IMR-90 (cell line): ENCODE results near the gene NPAS3. TPM values are rescaled to one million over a fixed set of nuclear protein-coding genes. Genes with fewer than 3 reads are reported as not detected.

Experiments
- ATAC-seq: fragments of 200-7000 bp; cut with Tn5 transposase; 2 replicates; pipeline ENCODE4 v1.9.1; 2020; ENCODE audit warnings: low read depth, mild to moderate bottlenecking, moderate library complexity
- BruUV-seq: library from RNA; stranded (reverse); fragments of 400-500 nt; replicated peaks from 2 replicates; lab custom pipeline; 2021; lab: Mats Ljungman, UMichigan
- CTCF ChIA-PET: fragments of 300-600 bp; formaldehyde crosslinking; extraction: SDS; loops from one replicate; lab custom pipeline; 2021; ENCODE audit warnings: antibody characterized with exemption; lab: Yijun Ruan, JAX
- POLR2A ChIA-PET: fragments of 300-600 bp; sonication (Branson Sonifier 250); formaldehyde crosslinking; loops from one replicate; lab custom pipeline; 2022; ENCODE audit warnings: antibody characterized with exemption; ENCODE audit not compliant: unreplicated experiment; lab: Charles Lee
- DNase-seq: peaks from one replicate; pipeline ENCODE4 v3.0.0; 2013
- H2AFZ ChIP-seq: replicated peaks from 2 replicates; pipeline ENCODE3; 2013; ENCODE audit warnings: low read length, mild to moderate bottlenecking; ENCODE audit not compliant: poor library complexity
- H2AK5ac ChIP-seq: 2 replicates; pipeline ENCODE4 v1.6.1; 2013; ENCODE audit warnings: low read depth, low read length, inconsistent platforms
- H2AK9ac ChIP-seq: replicated peaks from 2 replicates; pipeline ENCODE3; 2013; ENCODE audit warnings: mild to moderate bottlenecking, low read depth, low read length, moderate library complexity; ENCODE audit not compliant: poor library complexity
- H2BK120ac ChIP-seq: 2 replicates; pipeline ENCODE4 v1.6.1; 2013; ENCODE audit warnings: low read depth, low read length, inconsistent platforms
- H2BK15ac ChIP-seq: 3 replicates; pipeline ENCODE4 v1.6.1; 2013; ENCODE audit warnings: low read depth, low read length, inconsistent platforms
- H2BK20ac ChIP-seq: 2 replicates; pipeline ENCODE4 v1.6.1; 2013; ENCODE audit warnings: low read depth, mild to moderate bottlenecking, inconsistent platforms, low read length, moderate library complexity
- H2BK5ac ChIP-seq: 2 replicates; pipeline ENCODE4 v1.6.1; 2013; ENCODE audit warnings: mild to moderate bottlenecking, low read depth, low read length, inconsistent platforms; ENCODE audit not compliant: poor library complexity, severe bottlenecking
- H3K14ac ChIP-seq: replicated peaks from 2 replicates; pipeline ENCODE4 v1.6.1; 2013; ENCODE audit warnings: low read depth, low read length, inconsistent platforms
- H3K18ac ChIP-seq: 2 replicates; pipeline ENCODE4 v1.6.1; 2013; ENCODE audit warnings: low read depth, low read length, control low read depth
- H3K23ac ChIP-seq: 2 replicates; pipeline ENCODE4 v1.6.1; 2013; ENCODE audit warnings: low read depth, low read length, inconsistent platforms
- H3K27ac ChIP-seq: 2 replicates; pipeline ENCODE4 v1.5.1; 2013; ENCODE audit warnings: mild to moderate bottlenecking, control low read depth, low read length; ENCODE audit not compliant: insufficient read depth
- H3K27me3 ChIP-seq: 2 replicates; pipeline ENCODE4 v1.6.1; 2013; ENCODE audit warnings: low read length; ENCODE audit not compliant: control insufficient read depth, insufficient read depth
- H3K36me3 ChIP-seq: 2 replicates; pipeline ENCODE4 v1.6.1; 2013; ENCODE audit warnings: low read length, mixed read lengths; ENCODE audit not compliant: control insufficient read depth, insufficient read depth
- H3K4ac ChIP-seq: 2 replicates; pipeline ENCODE4 v1.6.1; 2013; ENCODE audit warnings: low read depth, low read length, inconsistent platforms
- H3K4me1 ChIP-seq: 2 replicates; pipeline ENCODE4 v1.6.1; 2013; ENCODE audit warnings: low read length, mixed read lengths; ENCODE audit not compliant: control insufficient read depth, insufficient read depth
- H3K4me2 ChIP-seq: 2 replicates; pipeline ENCODE4 v1.6.1; 2013; ENCODE audit warnings: low read depth, mild to moderate bottlenecking, control low read depth, low read length, moderate library complexity
- H3K4me3 ChIP-seq: 2 replicates; pipeline ENCODE4 v1.5.1; 2013; ENCODE audit warnings: low read depth, mild to moderate bottlenecking, control low read depth, low read length, moderate library complexity; ENCODE audit not compliant: insufficient read depth
- H3K56ac ChIP-seq: 2 replicates; pipeline ENCODE4 v1.6.1; 2013; ENCODE audit warnings: low read length, inconsistent platforms; ENCODE audit not compliant: insufficient read depth; ENCODE audit errors: extremely low read depth
- H3K79me1 ChIP-seq, 2 experiments: 2 replicates each; pipeline ENCODE4 v1.6.1; 2013; ENCODE audit warnings: low read length in 2 of 2, inconsistent platforms in 1 of 2, low read depth in 1 of 2
- H3K9ac ChIP-seq: 2 replicates; pipeline ENCODE4 v1.6.1; 2013; ENCODE audit warnings: low read depth, low read length, control low read depth
- H3K9me1 ChIP-seq: 2 replicates; pipeline ENCODE4 v1.6.1; 2013; ENCODE audit warnings: low read length, inconsistent platforms; ENCODE audit not compliant: insufficient read depth
- H3K9me3 ChIP-seq: 2 replicates; pipeline ENCODE4 v1.6.1; 2013; ENCODE audit warnings: low read length; ENCODE audit not compliant: control insufficient read depth, insufficient read depth
- H4K20me1 ChIP-seq: 2 replicates; pipeline ENCODE4 v1.6.1; 2013; ENCODE audit warnings: low read length, inconsistent platforms; ENCODE audit not compliant: insufficient read depth
- H4K5ac ChIP-seq: 2 replicates; pipeline ENCODE4 v1.6.1; 2013; ENCODE audit warnings: mild to moderate bottlenecking, low read depth, low read length, control low read depth
- H4K8ac ChIP-seq, 2 experiments: 2 replicates each; pipeline ENCODE4 v1.6.1; 2013; ENCODE audit warnings: low read depth in 2 of 2, low read length in 2 of 2, control low read depth in 1 of 2, inconsistent platforms in 1 of 2
- H4K91ac ChIP-seq: 2 replicates; pipeline ENCODE4 v1.6.1; 2013; ENCODE audit warnings: low read depth, low read length, inconsistent platforms; ENCODE audit not compliant: insufficient read depth
- BHLHE40 ChIP-seq: fragments of 150-350 bp; IDR thresholded peaks from 2 replicates; pipeline ENCODE4 v1.6.1; 2016; ENCODE audit warnings: mild to moderate bottlenecking, low read depth, low read length
- CEBPB ChIP-seq: IDR thresholded peaks from 2 replicates; pipeline ENCODE4 v1.6.1; 2012; ENCODE audit warnings: low read depth, low read length, improper control_type of control experiment
- CHD1 ChIP-seq: IDR thresholded peaks from 2 replicates; pipeline ENCODE4 v1.6.1; 2012; ENCODE audit warnings: low read depth, low read length, improper control_type of control experiment
- FOS ChIP-seq: fragments of 150-350 bp; IDR thresholded peaks from 2 replicates; pipeline ENCODE4 v1.6.1; 2016; ENCODE audit warnings: low read depth, low read length
- MAZ ChIP-seq: IDR thresholded peaks from 2 replicates; pipeline ENCODE4 v1.6.1; 2012; ENCODE audit warnings: low read depth, mild to moderate bottlenecking, low read length, improper control_type of control experiment, moderate library complexity, borderline replicate concordance
- MXI1 ChIP-seq: IDR thresholded peaks from 2 replicates; pipeline ENCODE4 v1.6.1; 2012; ENCODE audit warnings: low read depth, mild to moderate bottlenecking, low read length, moderate library complexity, borderline replicate concordance
- NFE2L2 ChIP-seq: fragments of 150-350 bp; IDR thresholded peaks from 2 replicates; pipeline ENCODE4 v1.6.1; 2016; ENCODE audit warnings: low read depth, mild to moderate bottlenecking, low read length
- POLR2A ChIP-seq: IDR thresholded peaks from 2 replicates; pipeline ENCODE4 v1.6.1; 2012; ENCODE audit warnings: mild to moderate bottlenecking, low read depth, low read length
- RFX5 ChIP-seq: IDR thresholded peaks from 2 replicates; pipeline ENCODE4 v1.8.0; 2012; ENCODE audit warnings: low read depth, mild to moderate bottlenecking, low read length, moderate library complexity
- SMC3 ChIP-seq: fragments of 150-350 bp; IDR thresholded peaks from 2 replicates; pipeline ENCODE4 v1.6.1; 2016; ENCODE audit warnings: low read depth, mild to moderate bottlenecking, antibody characterized with exemption, low read length, moderate library complexity
- WGBS, 2 experiments: methylation state at CpG; one replicate each; pipeline versions ENCODE4 v1.1.5 to v1.1.7; 2013; ENCODE audit warnings: missing lambda C conversion rate in 2 of 2; ENCODE audit not compliant: insufficient read length in 1 of 2; ENCODE audit errors: extremely low coverage in 2 of 2; 5-methylcytosine and 5-hydroxymethylcytosine counted together
- dilution Hi-C: fragments of 300-500 bp; cut with HindIII; formaldehyde crosslinking; loops from one replicate; pipeline ENCODE4 v1.14.3; 2018; ENCODE audit warnings: low sequenced_read_pairs; ENCODE audit not compliant: unreplicated experiment
- in situ Hi-C: fragments of 300-500 bp; cut with MboI; formaldehyde crosslinking; loops from 3 replicates; pipeline ENCODE4 v1.14.3; 2019; ENCODE audit warnings: low sequenced_read_pairs, inconsistent platforms, mixed read lengths
- intact Hi-C: fragments of 100-400 bp; cut with micrococcal nuclease; formaldehyde crosslinking; loops from 2 replicates; pipeline ENCODE4 v1.10.0; 2022
- polyA plus RNA-seq, 3 experiments: library from polyadenylated mRNA; depleted of rRNA; stranded (reverse); fragments of >200 nt; gene quantifications; 2 replicates each; pipeline ENCODE4 v1.2.3, GENCODE V29; 2012; ENCODE audit warnings: low replicate concordance in 1 of 3
- total RNA-seq: library from RNA; depleted of rRNA; stranded (reverse); fragments of >200 nt; gene quantifications from 2 replicates; pipeline ENCODE4 v1.2.3, GENCODE V29; 2012
- TF ChIP-seq, protein P1 (sequence below): conservative IDR thresholded peaks from 2 replicates; pipeline ENCODE4 v1.5.1; 2012; ENCODE audit warnings: mild to moderate bottlenecking, low read depth, low read length, improper control_type of control experiment
- TF ChIP-seq, protein P2 (sequence below): fragments of 150-350 bp; IDR thresholded peaks from 2 replicates; pipeline ENCODE4 v1.6.1; 2016; ENCODE audit warnings: low read depth, mild to moderate bottlenecking, low read length, moderate library complexity, borderline replicate concordance
- TF ChIP-seq, protein P3 (sequence below): fragments of 150-350 bp; IDR thresholded peaks from 2 replicates; pipeline ENCODE4 v1.6.1; 2017; ENCODE audit warnings: mild to moderate bottlenecking, antibody characterized with exemption, low read length, low read depth

The NPAS3 gene
- total and polyA plus RNA-seq, 2 of the 4 experiments (the other 2 are of a cell fraction): not detected

DNA sequence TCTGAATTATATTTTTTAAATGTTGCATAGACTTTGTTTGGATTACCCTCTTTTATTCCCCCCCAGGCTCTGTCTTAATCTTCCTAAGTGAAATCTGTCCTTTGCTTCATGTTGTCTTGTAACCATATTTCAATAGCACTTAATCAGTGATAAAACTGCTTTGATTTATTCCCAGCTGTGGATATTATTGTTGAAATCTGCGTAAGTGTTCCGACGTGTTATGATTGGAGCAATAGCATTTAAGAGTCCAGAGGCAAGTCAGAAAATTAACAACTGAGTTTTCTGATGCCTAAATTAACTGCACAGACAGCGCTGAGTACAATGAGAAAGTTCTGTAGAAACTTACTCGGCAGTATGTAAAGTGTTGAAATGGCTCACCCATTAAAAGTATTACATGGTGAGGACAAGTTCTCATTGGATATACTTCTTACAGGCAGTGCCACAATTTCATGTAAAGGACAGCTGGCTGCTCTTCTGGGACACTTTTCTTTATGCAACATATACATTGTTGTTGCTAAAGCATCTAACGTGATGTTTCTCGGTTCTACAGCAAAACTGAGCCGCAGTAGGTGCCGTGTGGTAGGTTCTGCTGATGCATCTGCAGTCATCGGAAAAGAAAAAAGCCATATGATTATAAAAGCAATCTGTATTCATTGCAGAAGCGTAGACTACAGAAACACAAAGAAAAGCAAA lies 511.2 kb downstream of the NPAS3 start:
- Histone ChIP-seq H4K20me1 (no peaks in the 10 kb centered on the region), H2BK20ac (no peak overlapping the region), H3K4me1 (no peaks in the 10 kb centered on the region), H3K27ac (no peak overlapping the region), H3K79me1 (no peaks in the 10 kb centered on the region), H3K14ac (no peak overlapping the region), H2BK5ac (no peak overlapping the region), H2BK120ac (no peak overlapping the region), H3K23ac (no peak overlapping the region), H3K36me3 (no peaks in the 10 kb centered on the region), H4K5ac (no peak overlapping the region), H2BK15ac (no peak overlapping the region), H3K4me3 (no peak overlapping the region), H3K4me2 (no peak overlapping the region), H3K9me1 (no peaks in the 10 kb centered on the region), H3K18ac (no peak overlapping the region), H4K8ac (no peak overlapping the region), H3K9ac (no peak overlapping the region), H4K91ac (no peak overlapping the region), H2AK5ac (no peak overlapping the region), H3K27me3 (no peaks in the 10 kb centered on the region), H3K56ac (no peak overlapping the region), H2AK9ac (no peak overlapping the region), H3K4ac (no peak overlapping the region), H2AFZ (no peak overlapping the region), H3K9me3 (no peaks in the 10 kb centered on the region)
- BruUV-seq: no TSS peak
- ChIA-PET CTCF (no interaction called here), POLR2A (interaction anchor here (0.6 kb wide), 1 partner anchor 344 kb away, joined by 3 read pairs; no protein-coding TSS in a partner anchor)
- dilution Hi-C loops: no loop called here
- ATAC-seq: no peak
- WGBS, 2 experiments: 6% methylated on average over 3 of the region's 11 CpGs; no CpG with 5 or more reads in 1 of the 2 experiments
- no peak for DNase-seq
- intact Hi-C loops: no loop called here
- in situ Hi-C loops: loop anchor here (25.0 kb wide), 1 partner anchor 863 kb away; no protein-coding TSS in a partner anchor
- TF ChIP-seq, protein P1, sequence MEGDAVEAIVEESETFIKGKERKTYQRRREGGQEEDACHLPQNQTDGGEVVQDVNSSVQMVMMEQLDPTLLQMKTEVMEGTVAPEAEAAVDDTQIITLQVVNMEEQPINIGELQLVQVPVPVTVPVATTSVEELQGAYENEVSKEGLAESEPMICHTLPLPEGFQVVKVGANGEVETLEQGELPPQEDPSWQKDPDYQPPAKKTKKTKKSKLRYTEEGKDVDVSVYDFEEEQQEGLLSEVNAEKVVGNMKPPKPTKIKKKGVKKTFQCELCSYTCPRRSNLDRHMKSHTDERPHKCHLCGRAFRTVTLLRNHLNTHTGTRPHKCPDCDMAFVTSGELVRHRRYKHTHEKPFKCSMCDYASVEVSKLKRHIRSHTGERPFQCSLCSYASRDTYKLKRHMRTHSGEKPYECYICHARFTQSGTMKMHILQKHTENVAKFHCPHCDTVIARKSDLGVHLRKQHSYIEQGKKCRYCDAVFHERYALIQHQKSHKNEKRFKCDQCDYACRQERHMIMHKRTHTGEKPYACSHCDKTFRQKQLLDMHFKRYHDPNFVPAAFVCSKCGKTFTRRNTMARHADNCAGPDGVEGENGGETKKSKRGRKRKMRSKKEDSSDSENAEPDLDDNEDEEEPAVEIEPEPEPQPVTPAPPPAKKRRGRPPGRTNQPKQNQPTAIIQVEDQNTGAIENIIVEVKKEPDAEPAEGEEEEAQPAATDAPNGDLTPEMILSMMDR: no peak
- TF ChIP-seq NFE2L2: no peak
- no peak for TF ChIP-seq RFX5
- TF ChIP-seq CHD1: no peak
- TF ChIP-seq MAZ: no peak
- TF ChIP-seq, protein P2, sequence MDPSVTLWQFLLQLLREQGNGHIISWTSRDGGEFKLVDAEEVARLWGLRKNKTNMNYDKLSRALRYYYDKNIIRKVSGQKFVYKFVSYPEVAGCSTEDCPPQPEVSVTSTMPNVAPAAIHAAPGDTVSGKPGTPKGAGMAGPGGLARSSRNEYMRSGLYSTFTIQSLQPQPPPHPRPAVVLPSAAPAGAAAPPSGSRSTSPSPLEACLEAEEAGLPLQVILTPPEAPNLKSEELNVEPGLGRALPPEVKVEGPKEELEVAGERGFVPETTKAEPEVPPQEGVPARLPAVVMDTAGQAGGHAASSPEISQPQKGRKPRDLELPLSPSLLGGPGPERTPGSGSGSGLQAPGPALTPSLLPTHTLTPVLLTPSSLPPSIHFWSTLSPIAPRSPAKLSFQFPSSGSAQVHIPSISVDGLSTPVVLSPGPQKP: no peak
- TF ChIP-seq FOS: no peak
- TF ChIP-seq CEBPB: no peak
- no peak for TF ChIP-seq MXI1
- no peak for TF ChIP-seq POLR2A
- TF ChIP-seq BHLHE40: no peak
- TF ChIP-seq, protein P3, sequence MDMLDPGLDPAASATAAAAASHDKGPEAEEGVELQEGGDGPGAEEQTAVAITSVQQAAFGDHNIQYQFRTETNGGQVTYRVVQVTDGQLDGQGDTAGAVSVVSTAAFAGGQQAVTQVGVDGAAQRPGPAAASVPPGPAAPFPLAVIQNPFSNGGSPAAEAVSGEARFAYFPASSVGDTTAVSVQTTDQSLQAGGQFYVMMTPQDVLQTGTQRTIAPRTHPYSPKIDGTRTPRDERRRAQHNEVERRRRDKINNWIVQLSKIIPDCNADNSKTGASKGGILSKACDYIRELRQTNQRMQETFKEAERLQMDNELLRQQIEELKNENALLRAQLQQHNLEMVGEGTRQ: no peak
- TF ChIP-seq SMC3: no peak
